Measurements from ENCODE around the gene APAF1. TPM values are rescaled to one million over a fixed set of nuclear protein-coding genes. Genes with fewer than 3 reads are reported as not detected.
A peak's percentile ranks its signal among the peaks of the same experiment; 100 is the strongest.

APAF1 gene
- total and polyA plus RNA-seq, 9 of the 15 experiments (the other 6 are each of a cell fraction or from before 2014, with no cell fraction given): 5.1 to 15.7 (median 9.9) TPM

DNA sequence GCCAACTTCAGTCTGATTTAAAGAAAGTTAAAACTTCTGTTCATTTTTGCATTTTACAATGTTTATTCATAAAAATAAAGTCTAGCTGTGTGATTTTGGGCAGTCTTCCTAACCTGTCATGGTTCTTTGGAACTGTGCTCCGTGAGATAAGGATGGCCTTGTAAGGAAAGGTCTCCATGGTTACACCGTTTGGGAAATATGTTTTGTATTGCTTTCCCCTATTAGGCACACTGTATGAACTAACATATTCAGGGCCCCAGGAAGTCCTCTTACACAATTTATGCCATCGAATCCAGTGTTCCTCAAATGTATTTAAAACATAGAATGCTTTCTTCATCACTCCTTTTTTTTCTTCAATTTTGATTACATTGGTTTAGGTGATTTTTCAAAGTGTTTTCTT is 54.5 kb downstream of the APAF1 start:
- Histone ChIP-seq H4K20me1 (replicated peaks; ENCODE audit: control insufficient read depth, insufficient read depth, low read length) (no peaks in the 10 kb centered on the region), H3K79me2 (ENCODE audit: control insufficient read depth, insufficient read depth, low read length) (no peaks in the 10 kb centered on the region), H3K4me2 (ENCODE audit: insufficient read depth, low read length) (no peak overlapping the region), H2AFZ (ENCODE audit: low read depth, low read length) (no peak overlapping the region), H3K9ac (ENCODE audit: insufficient read depth in 1 of 2, low read depth in 2 of 2, low read length in 2 of 2) (no peak overlapping the region), H3K4me1 (replicated peaks in 1 of 2; ENCODE audit: control insufficient read depth in 2 of 2, insufficient read depth in 2 of 2, low read length in 2 of 2) (peaks cover 4% of the 10 kb centered on the region in 2 experiments; a peak in 2 of 5 replicates), H3K4me3 (no peak overlapping the region), H3K36me3 (ENCODE audit: control insufficient read depth, insufficient read depth, low read length) (no peaks in the 10 kb centered on the region; the same call in 2 of the 3 replicates), H3K9me3 (replicated peaks; ENCODE audit: control insufficient read depth, insufficient read depth, low read depth, low read length) (no peaks in the 10 kb centered on the region), H3K27ac (ENCODE audit: extremely low read depth, low read depth, low read length) (no peak overlapping the region), H3K9me1 (ENCODE audit: control insufficient read depth, insufficient read depth, low read length) (no peaks in the 10 kb centered on the region), H3K27me3 (ENCODE audit: control insufficient read depth in 2 of 2, insufficient read depth in 2 of 2, low read length in 2 of 2) (no peaks in the 10 kb centered on the region)
- ChIA-PET CTCF (ENCODE audit: low intra/inter-chr PET ratio) (no interaction called here), POLR2A (no interaction called here)
- 10% methylated on average over 3 of the region's 3 CpGs for WGBS (ENCODE audit: insufficient coverage, low coverage, missing lambda C conversion rate)
- in situ Hi-C loops (cut with MboI) (no loop called here), intact Hi-C loops (cut with micrococcal nuclease) (loop anchor here (1.0 to 10.0 kb wide), 3 partner anchors 44 to 295 kb away; no protein-coding TSS in a partner anchor)
- peak in 1 of 4 experiments; percentile 25 for DNase-seq (ENCODE audit: extremely low read depth in 1 of 4, low spot score in 3 of 4)
- FAIRE-seq: peak; percentile 6
- ATAC-seq: 0 out of 3 replicates have a peak, but pooled peaks have one; percentile 17
- TF ChIP-seq ZSCAN29 (IDR thresholded peaks at IDR 0.05): no peak
- TF ChIP-seq SMARCE1 (IDR thresholded peaks at IDR 0.05): no peak
- TF ChIP-seq KDM5B (IDR thresholded peaks at IDR 0.05; ENCODE audit: insufficient replicate concordance, low read depth, low read length): no peak
- TF ChIP-seq HNRNPH1 (optimal IDR thresholded peaks at IDR 0.05; ENCODE audit: low read depth, low read length): no peak
- no peak for TF ChIP-seq RB1 (IDR thresholded peaks at IDR 0.05; ENCODE audit: low read depth)
- TF ChIP-seq FOXJ2 (tag; IDR thresholded peaks at IDR 0.05): peak; percentile 55; the same call in 1 of the 2 replicates
- TF ChIP-seq CREB1 (IDR thresholded peaks at IDR 0.05): no peak
- no peak for TF ChIP-seq CREB1 (CRISPR knock-in tag; IDR thresholded peaks at IDR 0.05)
- TF ChIP-seq, protein P1, sequence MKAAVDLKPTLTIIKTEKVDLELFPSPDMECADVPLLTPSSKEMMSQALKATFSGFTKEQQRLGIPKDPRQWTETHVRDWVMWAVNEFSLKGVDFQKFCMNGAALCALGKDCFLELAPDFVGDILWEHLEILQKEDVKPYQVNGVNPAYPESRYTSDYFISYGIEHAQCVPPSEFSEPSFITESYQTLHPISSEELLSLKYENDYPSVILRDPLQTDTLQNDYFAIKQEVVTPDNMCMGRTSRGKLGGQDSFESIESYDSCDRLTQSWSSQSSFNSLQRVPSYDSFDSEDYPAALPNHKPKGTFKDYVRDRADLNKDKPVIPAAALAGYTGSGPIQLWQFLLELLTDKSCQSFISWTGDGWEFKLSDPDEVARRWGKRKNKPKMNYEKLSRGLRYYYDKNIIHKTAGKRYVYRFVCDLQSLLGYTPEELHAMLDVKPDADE (conservative IDR thresholded peaks at IDR 0.05; ENCODE audit: control insufficient read depth, low read depth, low read length): no peak
- TF ChIP-seq SMARCA4 (IDR thresholded peaks at IDR 0.05): no peak
- TF ChIP-seq ZNF263 (CRISPR knock-in tag; IDR thresholded peaks at IDR 0.05; ENCODE audit: borderline replicate concordance): no peak
- no peak for TF ChIP-seq DNMT1 (IDR thresholded peaks at IDR 0.05)
- TF ChIP-seq MTA2 (IDR thresholded peaks at IDR 0.05; ENCODE audit: low read depth): no peak
- TF ChIP-seq HDAC2 (IDR thresholded peaks at IDR 0.05): no peak
- peak; percentile 76 for TF ChIP-seq RFX1 (IDR thresholded peaks at IDR 0.05)
- no peak for TF ChIP-seq NFE2L1 (tag; IDR thresholded peaks at IDR 0.05; ENCODE audit: borderline replicate concordance, low read depth)
- TF ChIP-seq, protein P2, sequence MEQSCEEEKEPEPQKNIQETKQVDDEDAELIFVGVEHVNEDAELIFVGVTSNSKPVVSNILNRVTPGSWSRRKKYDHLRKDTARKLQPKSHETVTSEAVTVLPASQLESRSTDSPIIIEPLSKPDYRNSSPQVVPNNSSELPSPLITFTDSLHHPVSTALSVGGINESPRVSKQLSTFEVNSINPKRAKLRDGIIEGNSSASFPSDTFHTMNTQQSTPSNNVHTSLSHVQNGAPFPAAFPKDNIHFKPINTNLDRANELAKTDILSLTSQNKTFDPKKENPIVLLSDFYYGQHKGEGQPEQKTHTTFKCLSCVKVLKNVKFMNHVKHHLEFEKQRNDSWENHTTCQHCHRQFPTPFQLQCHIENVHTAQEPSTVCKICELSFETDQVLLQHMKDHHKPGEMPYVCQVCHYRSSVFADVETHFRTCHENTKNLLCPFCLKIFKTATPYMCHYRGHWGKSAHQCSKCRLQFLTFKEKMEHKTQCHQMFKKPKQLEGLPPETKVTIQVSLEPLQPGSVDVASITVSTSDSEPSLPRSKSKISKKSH (CRISPR knock-in tag; IDR thresholded peaks at IDR 0.05): no peak
- no TSS peak for BruUV-seq (replicated peaks)

Data from K562 (cell line).